Thyroid gland (tissue), 4 donors: Measurements from ENCODE around the gene SEMA3C. TPM values are rescaled to one million over a fixed set of nuclear protein-coding genes. Genes with fewer than 3 reads are reported as not detected.

Experiments used
- DNase-seq, 2 donors: peaks; one replicate each; pipeline ENCODE4 v3.0.0-alpha.2; 2019
- H3K27ac ChIP-seq, 3 donors: fragments of 200-600 bp; sonication (generic); 1 replicate in 2 of 3; 2 replicates in 1 of 3; pipeline ENCODE4 v1.5.1; 2016 to 2019; ENCODE audit warnings: mild to moderate bottlenecking in 1 of 3, moderate library complexity in 1 of 3
- H3K27me3 ChIP-seq: fragments of 200-600 bp; sonication (generic); one replicate; pipeline ENCODE4 v1.5.1; 2019
- H3K36me3 ChIP-seq, 2 donors: fragments of 200-600 bp; sonication (generic); one replicate each; pipeline ENCODE4 v1.5.1; 2016 to 2019
- H3K4me1 ChIP-seq, 2 donors: fragments of 200-600 bp; sonication (generic); one replicate each; pipeline ENCODE4 v1.5.1; 2017 to 2019
- H3K4me3 ChIP-seq, 3 donors: fragments of 200-600 bp; sonication (generic); replicated peaks in 1 of 3; 1 replicate in 2 of 3; 2 replicates in 1 of 3; pipeline ENCODE4 v1.5.1; 2016; ENCODE audit warnings: mild to moderate bottlenecking in 1 of 3
- H3K9me3 ChIP-seq: fragments of 200-600 bp; sonication (generic); one replicate; pipeline ENCODE4 v1.5.1; 2017
- CTCF ChIP-seq, 6 experiments: fragments of 200-600 bp in 3 of 6; fragments of 450-650 bp in 3 of 6; sonication (generic) in 3 of 6; IDR thresholded peaks; one replicate each; pipeline ENCODE4 v1.5.1; 2016 to 2019; ENCODE audit warnings: antibody characterized with exemption in 6 of 6, mild to moderate bottlenecking in 2 of 6, inconsistent platforms in 1 of 6, moderate library complexity in 1 of 6
- POLR2A ChIP-seq, 2 donors: fragments of 450-650 bp; IDR thresholded peaks; one replicate each; pipeline ENCODE4 v1.6.1; 2017; ENCODE audit warnings: antibody characterized with exemption in 2 of 2, mild to moderate bottlenecking in 2 of 2, moderate library complexity in 1 of 2
- WGBS, 2 donors: methylation state at CpG; one replicate each; pipeline ENCODE4 v1.1.5; 2017; 5-methylcytosine and 5-hydroxymethylcytosine counted together
- intact Hi-C: fragments of 100-400 bp; cut with DNase I; formaldehyde crosslinking; loops from one replicate; pipeline ENCODE4 v1.15.1; 2023
- total RNA-seq, 4 donors: library from RNA; depleted of rRNA; stranded (reverse); fragments of >200 nt; gene quantifications; one replicate each; pipeline ENCODE4 v1.2.3, GENCODE V29; 2016

Gene SEMA3C
- total RNA-seq, 4 donors from 2014 or later: 4.0 to 24.0 (median 7.1) TPM

GRCh38 chr7:80881351-80881900 lies 37.4 kb downstream of the SEMA3C start:
- no peaks in the 10 kb centered on the region for H3K36me3 ChIP-seq
- intact Hi-C loops: no loop called here
- whole genome bisulfite sequencing, 2 donors: 81 to 93% methylated on average over 1 of the region's 1 CpG
- H3K27me3 ChIP-seq: no peaks in the 10 kb centered on the region
- no peak for DNase-seq
- H3K9me3 ChIP-seq: no peaks in the 10 kb centered on the region
- H3K4me3 ChIP-seq: no peak overlapping the region
- TF ChIP-seq CTCF (IDR thresholded peaks at IDR 0.05): no peak
- TF ChIP-seq POLR2A (IDR thresholded peaks at IDR 0.05): no peak
- H3K4me1 ChIP-seq: no peaks in the 10 kb centered on the region
- no peak overlapping the region for H3K27ac ChIP-seq

GRCh38 chr7:80879849-80880248 lies 39.0 kb downstream of the SEMA3C start:
- Histone ChIP-seq H3K9me3 (no peaks in the 10 kb centered on the region), H3K27ac (no peak overlapping the region), H3K36me3 (no peaks in the 10 kb centered on the region), H3K4me3 (no peak overlapping the region), H3K4me1 (no peaks in the 10 kb centered on the region), H3K27me3 (no peaks in the 10 kb centered on the region)
- 89% methylated on average over 5 of the region's 5 CpGs for WGBS, 2 donors
- TF ChIP-seq CTCF (IDR thresholded peaks at IDR 0.05): no peak
- no peak for TF ChIP-seq POLR2A (IDR thresholded peaks at IDR 0.05)
- DNase-seq: no peak
- intact Hi-C loops: no loop called here

DNA sequence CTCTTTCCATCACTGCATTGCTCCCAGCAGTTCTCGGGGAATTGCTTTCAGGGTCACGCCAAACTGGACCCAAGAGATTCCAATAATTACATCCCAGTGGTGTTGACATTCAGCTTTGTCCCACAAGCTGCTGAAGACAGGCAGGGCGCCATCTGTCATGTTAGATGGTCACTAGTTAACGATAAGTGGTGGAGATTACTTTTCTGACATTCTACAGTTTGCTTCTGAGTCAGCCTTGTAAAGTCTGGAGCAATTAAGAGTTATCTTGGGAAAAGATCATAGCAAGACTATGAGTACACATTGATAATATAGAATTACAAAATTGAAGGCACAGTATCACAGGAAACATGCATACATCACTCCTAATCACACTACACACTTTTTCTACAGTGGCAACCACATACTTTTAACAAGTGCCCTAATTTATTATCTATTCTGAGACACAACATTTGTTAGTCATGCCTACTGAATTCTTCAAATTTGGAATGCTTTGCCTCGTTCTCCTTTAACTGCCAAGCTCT lies 41.9 kb downstream of the SEMA3C start:
- Histone ChIP-seq H3K27ac (no peak overlapping the region), H3K9me3 (no peaks in the 10 kb centered on the region), H3K36me3 (no peaks in the 10 kb centered on the region), H3K4me1 (no peaks in the 10 kb centered on the region), H3K27me3 (no peaks in the 10 kb centered on the region), H3K4me3 (no peak overlapping the region)
- 72 to 77% methylated on average over 5 of the region's 5 CpGs for WGBS, 2 donors
- intact Hi-C loops: no loop called here
- DNase-seq: no peak
- TF ChIP-seq CTCF (IDR thresholded peaks at IDR 0.05): no peak
- no peak for TF ChIP-seq POLR2A (IDR thresholded peaks at IDR 0.05)

- H3K27me3 ChIP-seq: no peaks in the 10 kb centered on the region
- 88 to 89% methylated on average over 9 of the region's 9 CpGs for WGBS, 2 donors
- DNase-seq: no peak
- H3K4me1 ChIP-seq: peaks cover 0 to 3% of the 10 kb centered on the region in 2 donors
- intact Hi-C loops: no loop called here
- no peaks in the 10 kb centered on the region for H3K36me3 ChIP-seq
- TF ChIP-seq CTCF (IDR thresholded peaks at IDR 0.05): no peak
- TF ChIP-seq POLR2A (IDR thresholded peaks at IDR 0.05): no peak
- no peak overlapping the region for H3K4me3 ChIP-seq
- no peak overlapping the region for H3K27ac ChIP-seq
- no peaks in the 10 kb centered on the region for H3K9me3 ChIP-seq
Observed at GRCh38 chr7:80875537-80876120, 43.2 kb downstream of the SEMA3C start.

GRCh38 chr7:80873140-80873539 lies 45.7 kb downstream of the SEMA3C start:
- DNase-seq: no peak
- TF ChIP-seq CTCF (IDR thresholded peaks at IDR 0.05) (no peak), POLR2A (IDR thresholded peaks at IDR 0.05) (no peak)
- no peaks in the 10 kb centered on the region for H3K9me3 ChIP-seq
- no peaks in the 10 kb centered on the region for H3K36me3 ChIP-seq
- intact Hi-C loops: no loop called here
- H3K4me3 ChIP-seq: no peak overlapping the region
- no peaks in the 10 kb centered on the region for H3K27me3 ChIP-seq
- peaks cover 0 to 3% of the 10 kb centered on the region in 2 donors for H3K4me1 ChIP-seq
- 85 to 89% methylated on average over 5 of the region's 5 CpGs for WGBS, 2 donors
- no peak overlapping the region for H3K27ac ChIP-seq
